HepG2 (cell line): ENCODE data around the gene AGTRAP. TPM values are rescaled to one million over a fixed set of nuclear protein-coding genes. Genes with fewer than 3 reads are reported as not detected.

Experiments used
- ATAC-seq: fragments of 200-7000 bp; cut with Tn5 transposase; 3 replicates; pipeline ENCODE4 v1.9.1; 2020; ENCODE audit warnings: mild to moderate bottlenecking, moderate library complexity
- BruUV-seq: library from RNA; stranded (reverse); fragments of 400-500 nt; replicated peaks from 2 replicates; lab custom pipeline; 2021; lab: Mats Ljungman, UMichigan
- CTCF ChIA-PET: fragments of 300-600 bp; formaldehyde crosslinking; extraction: SDS; loops from one replicate; lab custom pipeline; 2021; ENCODE audit warnings: low total read pairs, inconsistent platforms, low intra/inter-chr PET ratio; lab: Yijun Ruan, JAX
- POLR2A ChIA-PET: fragments of 350-600 bp; sonication (Branson Sonifier 250); formaldehyde crosslinking; loops from one replicate; lab custom pipeline; 2020; ENCODE audit warnings: antibody characterized with exemption, inconsistent platforms; lab: Yijun Ruan, JAX
- DNase-seq: peaks from one replicate; pipeline ENCODE4 v3.0.0-alpha.2; 2015; ENCODE audit warnings: low spot score
- FAIRE-seq: peaks from 3 replicates; lab custom pipeline; 2011; peaks lifted over from hg19 to GRCh38; lab: Jason Lieb, UNC
- H2AFZ ChIP-seq: one replicate; pipeline ENCODE4 v1.6.1; 2011; ENCODE audit warnings: low read length, inconsistent platforms
- H3K27ac ChIP-seq: fragments of 300-600 bp; 3 replicates; pipeline ENCODE4 v1.8.0; 2011; ENCODE audit warnings: mixed run types, mild to moderate bottlenecking, mixed read lengths, low read length, inconsistent platforms; ENCODE audit not compliant: insufficient read depth; ENCODE audit errors: extremely low read length
- H3K27me3 ChIP-seq, 2 experiments: fragments of 200-600 bp in 1 of 2; 2 replicates in 1 of 2; 3 replicates in 1 of 2; pipeline versions ENCODE4 v1.6.0 to v1.8.0; 2011; ENCODE audit warnings: low read length in 2 of 2, mild to moderate bottlenecking in 2 of 2, moderate library complexity in 2 of 2, inconsistent platforms in 1 of 2; ENCODE audit not compliant: insufficient read depth in 2 of 2, control insufficient read depth in 1 of 2
- H3K36me3 ChIP-seq, 2 experiments: fragments of 200-600 bp in 1 of 2; replicated peaks in 1 of 2; 2 replicates in 1 of 2; 3 replicates in 1 of 2; pipeline versions ENCODE4 v1.5.1 to v1.8.0; 2011; ENCODE audit warnings: low read length in 2 of 2, inconsistent platforms in 1 of 2; ENCODE audit not compliant: insufficient read depth in 2 of 2, control insufficient read depth in 1 of 2
- H3K4me1 ChIP-seq: 2 replicates; pipeline ENCODE4 v1.5.1; 2012; ENCODE audit warnings: low read length, inconsistent platforms; ENCODE audit not compliant: insufficient read depth
- H3K4me2 ChIP-seq: 2 replicates; pipeline ENCODE4 v1.6.0; 2011; ENCODE audit warnings: low read depth, low read length, inconsistent platforms
- H3K4me3 ChIP-seq, 3 experiments: fragments of 200-600 bp in 1 of 3; sonication (generic), shearing (Covaris generic) in 1 of 3; replicated peaks in 1 of 3; 2 replicates each; pipeline ENCODE4 v1.5.1; 2011 to 2016; ENCODE audit warnings: low read length in 3 of 3, inconsistent platforms in 2 of 3, low read depth in 2 of 3, mild to moderate bottlenecking in 2 of 3, control low read depth in 1 of 3, mixed read lengths in 1 of 3; ENCODE audit not compliant: insufficient read depth in 1 of 3
- H3K79me2 ChIP-seq: one replicate; pipeline ENCODE4 v1.6.1; 2011; ENCODE audit warnings: low read length, inconsistent platforms; ENCODE audit not compliant: insufficient read depth
- H3K9ac ChIP-seq: 2 replicates; pipeline ENCODE4 v1.6.0; 2011; ENCODE audit warnings: mild to moderate bottlenecking, low read depth, low read length, inconsistent platforms; ENCODE audit not compliant: insufficient read depth
- H3K9me3 ChIP-seq: 2 replicates; pipeline ENCODE4 v1.5.1; 2012; ENCODE audit warnings: mild to moderate bottlenecking, low read length
- H4K20me1 ChIP-seq: 2 replicates; pipeline ENCODE4 v1.6.0; 2011; ENCODE audit warnings: inconsistent platforms, mild to moderate bottlenecking, low read length, moderate library complexity; ENCODE audit not compliant: insufficient read depth
- ARNT2 ChIP-seq: sonication (generic); formaldehyde crosslinking; IDR thresholded peaks from 2 replicates; pipeline ENCODE4 v1.8.0; 2022; ENCODE audit warnings: mild to moderate bottlenecking, low read depth, missing genetic modification reagents, moderate library complexity
- CEBPB ChIP-seq: IDR thresholded peaks from 2 replicates; pipeline ENCODE4 v1.6.1; 2011; ENCODE audit warnings: low read depth, low read length, improper control_type of control experiment, borderline replicate concordance
- CREBL2 ChIP-seq: sonication (generic); formaldehyde crosslinking; IDR thresholded peaks from 2 replicates; pipeline ENCODE4 v1.8.1; 2023; ENCODE audit warnings: missing genetic modification reagents, mild to moderate bottlenecking, borderline replicate concordance
- DBP ChIP-seq: sonication (generic); formaldehyde crosslinking; IDR thresholded peaks from 2 replicates; pipeline ENCODE4 v1.4.0; 2020; ENCODE audit warnings: missing genetic modification reagents; ENCODE audit errors: not compliant biosample characterization
- GPBP1L1 ChIP-seq: sonication (generic); formaldehyde crosslinking; IDR thresholded peaks from 2 replicates; pipeline ENCODE4 v1.5.0; 2020; ENCODE audit warnings: mild to moderate bottlenecking, missing genetic modification reagents
- IRF1 ChIP-seq: sonication (generic); formaldehyde crosslinking; IDR thresholded peaks from 2 replicates; pipeline ENCODE4 v1.4.0; 2020; ENCODE audit warnings: low read depth, mild to moderate bottlenecking, missing genetic modification reagents
- IRF2 ChIP-seq: IDR thresholded peaks from 2 replicates; pipeline ENCODE4 v1.6.1; 2018; ENCODE audit warnings: missing genetic modification reagents, missing compliant biosample characterization
- ISL2 ChIP-seq: sonication (generic); formaldehyde crosslinking; IDR thresholded peaks from 2 replicates; pipeline ENCODE4 v1.5.0; 2020; ENCODE audit warnings: missing genetic modification reagents
- MAFF ChIP-seq: IDR thresholded peaks from 2 replicates; pipeline ENCODE4 v1.6.1; 2011; ENCODE audit warnings: low read depth, low read length, improper control_type of control experiment
- MAFK ChIP-seq, 2 experiments: IDR thresholded peaks in 1 of 2; conservative IDR thresholded peaks in 1 of 2; 2 replicates each; pipeline ENCODE4 v1.6.1; 2011; ENCODE audit warnings: improper control_type of control experiment in 2 of 2, low read length in 2 of 2
- ZBTB37 ChIP-seq: sonication (generic); formaldehyde crosslinking; IDR thresholded peaks from 2 replicates; pipeline ENCODE4 v1.4.0; 2020; ENCODE audit warnings: mild to moderate bottlenecking, missing genetic modification reagents
- ZNF260 ChIP-seq: sonication (generic); formaldehyde crosslinking; IDR thresholded peaks from 2 replicates; pipeline ENCODE4 v1.4.0; 2020; ENCODE audit warnings: missing genetic modification reagents, low read depth, mild to moderate bottlenecking, borderline replicate concordance
- ZNF574 ChIP-seq: sonication (generic); formaldehyde crosslinking; IDR thresholded peaks from 2 replicates; pipeline ENCODE4 v1.4.0; 2020; ENCODE audit warnings: missing genetic modification reagents
- ZNF747 ChIP-seq: sonication (generic); formaldehyde crosslinking; IDR thresholded peaks from 2 replicates; pipeline ENCODE4 v1.8.1; 2023; ENCODE audit warnings: missing genetic modification reagents, mild to moderate bottlenecking, borderline replicate concordance
- ZNF879 ChIP-seq: sonication (generic); formaldehyde crosslinking; IDR thresholded peaks from 2 replicates; pipeline ENCODE4 v1.8.1; 2023; ENCODE audit warnings: missing genetic modification reagents
- WGBS: methylation state at CpG from one replicate; pipeline ENCODE4 v1.1.6; 2017; ENCODE audit warnings: low lambda C conversion rate; 5-methylcytosine and 5-hydroxymethylcytosine counted together
- in situ Hi-C: cut with HindIII; loops from 2 replicates; pipeline ENCODE4 v1.10.0; 2017; ENCODE audit warnings: low pct_unique_long_range_greater_than_20kb; ENCODE audit not compliant: extremely low pct_ligation_motif_present
- intact Hi-C: fragments of 100-400 bp; cut with micrococcal nuclease; formaldehyde crosslinking; loops from one replicate; pipeline ENCODE4 v1.10.0; 2022; ENCODE audit not compliant: unreplicated experiment
- polyA plus RNA-seq, 8 experiments: library from polyadenylated mRNA; depleted of rRNA in 3 of 8; stranded (reverse) in 7 of 8; unstranded in 1 of 8; fragments of >200 nt; fragmentation: Illumina TruSeq in 4 of 8; extraction: Trizol in 4 of 8; gene quantifications; 2 replicates each; pipeline versions ENCODE4 v1.2.1 to v1.2.3, GENCODE V29; 2011 to 2016; ENCODE audit warnings: low read depth in 4 of 8, missing spikeins in 1 of 8, mixed read lengths in 1 of 8; ENCODE audit not compliant: insufficient read depth in 1 of 8
- total RNA-seq, 5 experiments: library from RNA; depleted of rRNA; stranded (reverse); fragments of >200 nt; fragmentation: Illumina TruSeq; extraction: Trizol; gene quantifications; 2 replicates each; pipeline ENCODE4 v1.2.3, GENCODE V29; 2016; ENCODE audit warnings: low read depth in 1 of 5

The AGTRAP gene
- total and polyA plus RNA-seq, 2 of the 13 experiments (the other 11 are each of a cell fraction or from before 2014, with no cell fraction given) = 28.3 to 32.0 TPM

- TF ChIP-seq ZNF574 (no peak), IRF1 (CRISPR knock-in tag) (no peak)
Observed at GRCh38 chr1:11733306-11733705, 2.6 kb upstream of the AGTRAP start (continued).

- Histone ChIP-seq H3K36me3 (no peaks in the 10 kb centered on the region), H3K4me1 (peaks cover 48% of the 10 kb centered on the region), H3K9ac (no peak overlapping the region), H3K27me3 (peaks cover 0 to 3% of the 10 kb centered on the region in 2 experiments; a peak in 2 of 5 replicates), H3K4me3 (peak overlapping the region; percentile 86 to 99 (median 98); a peak in 5 of 6 replicates), H2AFZ (no peak overlapping the region), H3K79me2 (no peaks in the 10 kb centered on the region), H3K4me2 (peak overlapping the region; percentile 88), H4K20me1 (no peaks in the 10 kb centered on the region), H3K27ac (no peak overlapping the region), H3K9me3 (no peaks in the 10 kb centered on the region)
- in situ Hi-C loops (no loop called here), intact Hi-C loops (no loop called here)
- DNase-seq = no peak
- ChIA-PET CTCF (no interaction called here), POLR2A (interaction anchor here (0.6 to 3.5 kb wide), 9 partner anchors 8 to 473 kb away, joined by 3 to 17 read pairs (median 6); partner anchors contain the start of genes CLCN6, FBXO2, FBXO44 and MTHFR)
- 18% methylated on average over 3 of the region's 4 CpGs for WGBS
- no peak for FAIRE-seq
- TF ChIP-seq ARNT2 (peak; percentile 3; the same call in 1 of the 2 replicates), CREBL2 (no peak), ISL2 (CRISPR knock-in tag) (no peak), ZNF260 (no peak), ZBTB37 (no peak), ZNF879 (CRISPR knock-in tag) (0 out of 2 replicates have a peak, but pooled peaks have one; percentile 33), CEBPB (peak; percentile 27; the same call in 1 of the 2 replicates), IRF2 (CRISPR knock-in tag) (no peak), MAFF (peak; percentile 40; the same call in 1 of the 2 replicates), ZNF747 (CRISPR knock-in tag) (no peak), GPBP1L1 (CRISPR knock-in tag) (no peak), DBP (CRISPR knock-in tag) (no peak), MAFK (conservative IDR thresholded peaks at IDR 0.05 in 1 of 2, IDR thresholded peaks at IDR 0.05 in 1 of 2; ENCODE audit: low read length in 2 of 2) (peak; percentile 47 to 73)
- no TSS peak for BruUV-seq
- ATAC-seq = no peak
Observed at GRCh38 chr1:11735531-11735853, 444 bp upstream of the AGTRAP start.
